Neural cell (in vitro differentiated cells): ENCODE measurements around the gene TOGARAM2. TPM values are rescaled to one million over a fixed set of nuclear protein-coding genes. Genes with fewer than 3 reads are reported as not detected.

Experiments used
- H2AFZ ChIP-seq: fragments of 200-600, 300-800 bp; sonication (generic), shearing (Covaris generic); 2 replicates; pipeline ENCODE4 v1.6.0; 2014; ENCODE audit warnings: low read depth, mild to moderate bottlenecking, antibody characterized with exemption, low read length, moderate library complexity
- H3F3A ChIP-seq: fragments of 200-600 bp; shearing (Covaris generic); 2 replicates; pipeline ENCODE4 v1.6.1; 2016; ENCODE audit warnings: mild to moderate bottlenecking, moderate library complexity, mixed read lengths, antibody characterized with exemption, low read length; ENCODE audit not compliant: insufficient read depth, poor library complexity, severe bottlenecking
- H3K27ac ChIP-seq: fragments of 200-600, 300-800 bp; sonication (generic), shearing (Covaris generic); 2 replicates; pipeline ENCODE4 v1.5.1; 2014; ENCODE audit warnings: mild to moderate bottlenecking, low read length, moderate library complexity
- H3K27me3 ChIP-seq: fragments of 300-800, 200-600 bp; sonication (generic), shearing (Covaris generic); 2 replicates; pipeline ENCODE4 v1.6.0; 2014; ENCODE audit warnings: mild to moderate bottlenecking, low read depth, low read length, moderate library complexity; ENCODE audit not compliant: insufficient read depth
- H3K36me3 ChIP-seq: fragments of 300-800, 200-600 bp; sonication (generic), shearing (Covaris generic); 2 replicates; pipeline ENCODE4 v1.5.1; 2014; ENCODE audit warnings: mild to moderate bottlenecking, antibody characterized with exemption, low read length, moderate library complexity; ENCODE audit not compliant: insufficient read depth
- H3K4me2 ChIP-seq: fragments of 300-800, 200-600 bp; sonication (generic), shearing (Covaris generic); 2 replicates; pipeline ENCODE4 v1.6.0; 2014; ENCODE audit warnings: mild to moderate bottlenecking, low read length
- H3K4me3 ChIP-seq: fragments of 300-800, 200-600 bp; sonication (generic), shearing (Covaris generic); 2 replicates; pipeline ENCODE4 v1.5.1; 2014; ENCODE audit warnings: mild to moderate bottlenecking, low read length, moderate library complexity
- H3K79me2 ChIP-seq: fragments of 200-600 bp; shearing (Covaris generic); replicated peaks from 2 replicates; pipeline ENCODE4 v1.6.0; 2014; ENCODE audit warnings: mild to moderate bottlenecking, low read length, moderate library complexity; ENCODE audit not compliant: insufficient read depth
- H3K9ac ChIP-seq: fragments of 300-800, 200-600 bp; sonication (generic), shearing (Covaris generic); 2 replicates; pipeline ENCODE4 v1.6.1; 2016; ENCODE audit warnings: mild to moderate bottlenecking, low read length, mixed read lengths
- H3K9me2 ChIP-seq: fragments of 200-600 bp; shearing (Covaris generic); 2 replicates; pipeline ENCODE4 v1.6.1; 2016; ENCODE audit warnings: mild to moderate bottlenecking, low read length, mixed read lengths; ENCODE audit not compliant: insufficient read depth
- H3K9me3 ChIP-seq: fragments of 200-600, 300-800 bp; sonication (generic), shearing (Covaris generic); 2 replicates; pipeline ENCODE4 v1.6.1; 2016; ENCODE audit warnings: mild to moderate bottlenecking, mixed run types, low read length, moderate library complexity, mixed read lengths
- H4K20me1 ChIP-seq: fragments of 200-600 bp; shearing (Covaris generic); 2 replicates; pipeline ENCODE4 v1.6.1; 2016; ENCODE audit warnings: mild to moderate bottlenecking, mixed run types; ENCODE audit not compliant: insufficient read depth
- CTCF ChIP-seq: fragments of 450-650 bp; IDR thresholded peaks from 2 replicates; pipeline ENCODE4 v1.5.1; 2014; ENCODE audit warnings: antibody characterized with exemption, mild to moderate bottlenecking, moderate library complexity; ENCODE audit not compliant: poor library complexity, severe bottlenecking
- EP300 ChIP-seq: fragments of 450-650 bp; conservative IDR thresholded peaks from 2 replicates; pipeline ENCODE4 v1.6.1; 2014; ENCODE audit warnings: antibody characterized with exemption, mild to moderate bottlenecking, moderate library complexity; ENCODE audit not compliant: poor library complexity, severe bottlenecking
- EZH2 ChIP-seq: fragments of 200-600, 300-800 bp; shearing (Covaris generic), sonication (generic); IDR thresholded peaks from 2 replicates; pipeline ENCODE4 v1.6.1; 2014; ENCODE audit warnings: antibody characterized with exemption, low read length, borderline replicate concordance, mild to moderate bottlenecking; ENCODE audit not compliant: insufficient read depth, poor library complexity, severe bottlenecking
- MXI1 ChIP-seq: fragments of 450-650 bp; conservative IDR thresholded peaks from 2 replicates; pipeline ENCODE4 v1.6.1; 2014; ENCODE audit warnings: antibody characterized with exemption, mild to moderate bottlenecking; ENCODE audit not compliant: poor library complexity, severe bottlenecking
- POLR2AphosphoS5 ChIP-seq: IDR thresholded peaks from 2 replicates; pipeline ENCODE4 v1.6.1; 2012
- RAD21 ChIP-seq: fragments of 450-650 bp; conservative IDR thresholded peaks from 2 replicates; pipeline ENCODE4 v1.6.1; 2014; ENCODE audit warnings: antibody characterized with exemption, mild to moderate bottlenecking, moderate library complexity
- SMC3 ChIP-seq: fragments of 450-650 bp; conservative IDR thresholded peaks from 2 replicates; pipeline ENCODE4 v1.6.1; 2014; ENCODE audit warnings: antibody characterized with exemption, mild to moderate bottlenecking, moderate library complexity; ENCODE audit not compliant: poor library complexity
- TAF1 ChIP-seq: IDR thresholded peaks from 2 replicates; pipeline ENCODE4 v1.6.1; 2012; ENCODE audit warnings: low read depth
- polyA plus RNA-seq: library from polyadenylated mRNA; depleted of rRNA; stranded (reverse); fragments of >200 nt; gene quantifications from 2 replicates; pipeline ENCODE4 v1.2.3, GENCODE V29; 2014
- TF ChIP-seq, protein P1 (sequence below): IDR thresholded peaks from 2 replicates; pipeline ENCODE4 v1.6.1; 2012; ENCODE audit warnings: borderline replicate concordance

TOGARAM2 gene
- polyA plus RNA-seq, 1 donor from 2014 or later: 0.10 TPM

DNA sequence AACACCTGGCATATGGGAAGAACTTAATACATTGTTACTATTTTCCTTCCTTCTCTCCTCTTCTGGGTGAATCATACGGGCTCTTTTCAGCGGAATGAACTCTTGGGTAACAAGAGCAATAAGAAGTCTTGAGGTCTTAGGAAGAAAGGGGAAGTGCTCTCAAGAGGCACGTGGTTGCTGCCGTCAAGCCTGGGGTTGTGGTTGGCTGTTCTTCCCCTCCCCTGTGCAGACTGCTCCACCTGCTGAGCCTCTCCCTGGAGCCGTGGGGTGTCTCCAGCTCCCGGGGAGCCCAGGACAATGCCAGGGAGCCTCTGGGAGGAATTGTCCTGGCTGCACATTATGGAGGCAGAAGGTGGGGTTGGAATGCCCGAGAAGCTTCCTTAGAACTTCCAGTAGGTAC lies 19.4 kb downstream of the TOGARAM2 start:
- H2AFZ ChIP-seq: no peak overlapping the region

GRCh38 chr2:29000956-29001355 lies 19.9 kb downstream of the TOGARAM2 start:
- Histone ChIP-seq H3K9me3 (no peaks in the 10 kb centered on the region), H3K4me3 (no peak overlapping the region), H3K27me3 (no peaks in the 10 kb centered on the region), H3K4me2 (no peak overlapping the region), H4K20me1 (no peaks in the 10 kb centered on the region), H2AFZ (no peak overlapping the region), H3K9ac (no peak overlapping the region), H3F3A (no peaks in the 10 kb centered on the region), H3K27ac (no peak overlapping the region), H3K9me2 (no peaks in the 10 kb centered on the region), H3K79me2 (no peaks in the 10 kb centered on the region), H3K36me3 (no peaks in the 10 kb centered on the region)
- TF ChIP-seq CTCF (no peak), SMC3 (no peak), TAF1 (no peak), EP300 (no peak), EZH2 (no peak), RAD21 (no peak), MXI1 (no peak)
- TF ChIP-seq, protein P1, sequence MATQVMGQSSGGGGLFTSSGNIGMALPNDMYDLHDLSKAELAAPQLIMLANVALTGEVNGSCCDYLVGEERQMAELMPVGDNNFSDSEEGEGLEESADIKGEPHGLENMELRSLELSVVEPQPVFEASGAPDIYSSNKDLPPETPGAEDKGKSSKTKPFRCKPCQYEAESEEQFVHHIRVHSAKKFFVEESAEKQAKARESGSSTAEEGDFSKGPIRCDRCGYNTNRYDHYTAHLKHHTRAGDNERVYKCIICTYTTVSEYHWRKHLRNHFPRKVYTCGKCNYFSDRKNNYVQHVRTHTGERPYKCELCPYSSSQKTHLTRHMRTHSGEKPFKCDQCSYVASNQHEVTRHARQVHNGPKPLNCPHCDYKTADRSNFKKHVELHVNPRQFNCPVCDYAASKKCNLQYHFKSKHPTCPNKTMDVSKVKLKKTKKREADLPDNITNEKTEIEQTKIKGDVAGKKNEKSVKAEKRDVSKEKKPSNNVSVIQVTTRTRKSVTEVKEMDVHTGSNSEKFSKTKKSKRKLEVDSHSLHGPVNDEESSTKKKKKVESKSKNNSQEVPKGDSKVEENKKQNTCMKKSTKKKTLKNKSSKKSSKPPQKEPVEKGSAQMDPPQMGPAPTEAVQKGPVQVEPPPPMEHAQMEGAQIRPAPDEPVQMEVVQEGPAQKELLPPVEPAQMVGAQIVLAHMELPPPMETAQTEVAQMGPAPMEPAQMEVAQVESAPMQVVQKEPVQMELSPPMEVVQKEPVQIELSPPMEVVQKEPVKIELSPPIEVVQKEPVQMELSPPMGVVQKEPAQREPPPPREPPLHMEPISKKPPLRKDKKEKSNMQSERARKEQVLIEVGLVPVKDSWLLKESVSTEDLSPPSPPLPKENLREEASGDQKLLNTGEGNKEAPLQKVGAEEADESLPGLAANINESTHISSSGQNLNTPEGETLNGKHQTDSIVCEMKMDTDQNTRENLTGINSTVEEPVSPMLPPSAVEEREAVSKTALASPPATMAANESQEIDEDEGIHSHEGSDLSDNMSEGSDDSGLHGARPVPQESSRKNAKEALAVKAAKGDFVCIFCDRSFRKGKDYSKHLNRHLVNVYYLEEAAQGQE: no peak

More for the DNA sequence above, 19.4 kb downstream of the TOGARAM2 start:
- no peaks in the 10 kb centered on the region for H4K20me1 ChIP-seq
- no peaks in the 10 kb centered on the region for H3K36me3 ChIP-seq
- no peak overlapping the region for H3K27ac ChIP-seq
- no peaks in the 10 kb centered on the region for H3K9me2 ChIP-seq
- H3K9ac ChIP-seq: no peak overlapping the region
- H3F3A ChIP-seq: no peaks in the 10 kb centered on the region
- H3K9me3 ChIP-seq: no peaks in the 10 kb centered on the region
- no peak overlapping the region for H3K4me2 ChIP-seq
- H3K27me3 ChIP-seq: no peaks in the 10 kb centered on the region
- no peaks in the 10 kb centered on the region for H3K79me2 ChIP-seq
- no peak overlapping the region for H3K4me3 ChIP-seq
- TF ChIP-seq, protein P1: no peak
- no peak for TF ChIP-seq EP300
- no peak for TF ChIP-seq MXI1
- TF ChIP-seq CTCF: no peak
- no peak for TF ChIP-seq POLR2AphosphoS5
- no peak for TF ChIP-seq TAF1
- TF ChIP-seq EZH2: no peak
- no peak for TF ChIP-seq SMC3
- TF ChIP-seq RAD21: no peak
